Measurements from ENCODE around the gene RAPGEF6. TPM values are rescaled to one million over a fixed set of nuclear protein-coding genes. Genes with fewer than 3 reads are reported as not detected.

RAPGEF6 gene
- total RNA-seq, 1 experiment from 2014 or later, result 25.0 TPM

DNA sequence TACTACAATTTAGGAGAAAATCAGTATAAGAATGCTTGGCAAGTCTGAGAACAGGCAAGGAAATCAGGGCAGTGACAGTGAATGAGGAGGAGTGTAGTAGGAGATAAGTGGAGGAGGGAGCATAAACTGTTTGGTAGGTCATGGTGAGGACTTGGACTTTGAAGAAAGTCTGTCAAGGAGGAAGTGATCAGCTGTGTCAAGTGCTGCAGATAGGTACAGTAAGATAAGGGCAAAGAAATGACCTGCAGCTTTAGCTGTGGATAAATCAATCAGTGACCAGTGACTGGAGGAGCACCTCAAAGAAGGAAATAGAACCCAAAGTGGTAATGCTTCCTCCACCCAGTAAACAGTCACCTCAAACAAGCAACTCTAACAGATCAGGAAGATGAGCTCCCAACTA is 106.3 kb downstream of the RAPGEF6 start:
- H3K27ac ChIP-seq (ENCODE audit: low read length), result no peak overlapping the region
- H3K4me3 ChIP-seq (ENCODE audit: low read depth in 2 of 2, low read length in 2 of 2), result no peak overlapping the region
- no peak for ATAC-seq
- ChIA-PET CTCF (no interaction called here), POLR2A (no interaction called here)
- no peaks in the 10 kb centered on the region for H3K9me3 ChIP-seq (ENCODE audit: control insufficient read depth, insufficient read depth, low read depth, low read length)
- TF ChIP-seq, protein P1, sequence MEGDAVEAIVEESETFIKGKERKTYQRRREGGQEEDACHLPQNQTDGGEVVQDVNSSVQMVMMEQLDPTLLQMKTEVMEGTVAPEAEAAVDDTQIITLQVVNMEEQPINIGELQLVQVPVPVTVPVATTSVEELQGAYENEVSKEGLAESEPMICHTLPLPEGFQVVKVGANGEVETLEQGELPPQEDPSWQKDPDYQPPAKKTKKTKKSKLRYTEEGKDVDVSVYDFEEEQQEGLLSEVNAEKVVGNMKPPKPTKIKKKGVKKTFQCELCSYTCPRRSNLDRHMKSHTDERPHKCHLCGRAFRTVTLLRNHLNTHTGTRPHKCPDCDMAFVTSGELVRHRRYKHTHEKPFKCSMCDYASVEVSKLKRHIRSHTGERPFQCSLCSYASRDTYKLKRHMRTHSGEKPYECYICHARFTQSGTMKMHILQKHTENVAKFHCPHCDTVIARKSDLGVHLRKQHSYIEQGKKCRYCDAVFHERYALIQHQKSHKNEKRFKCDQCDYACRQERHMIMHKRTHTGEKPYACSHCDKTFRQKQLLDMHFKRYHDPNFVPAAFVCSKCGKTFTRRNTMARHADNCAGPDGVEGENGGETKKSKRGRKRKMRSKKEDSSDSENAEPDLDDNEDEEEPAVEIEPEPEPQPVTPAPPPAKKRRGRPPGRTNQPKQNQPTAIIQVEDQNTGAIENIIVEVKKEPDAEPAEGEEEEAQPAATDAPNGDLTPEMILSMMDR (IDR thresholded peaks at IDR 0.05), result no peak
- TF ChIP-seq, protein P2, sequence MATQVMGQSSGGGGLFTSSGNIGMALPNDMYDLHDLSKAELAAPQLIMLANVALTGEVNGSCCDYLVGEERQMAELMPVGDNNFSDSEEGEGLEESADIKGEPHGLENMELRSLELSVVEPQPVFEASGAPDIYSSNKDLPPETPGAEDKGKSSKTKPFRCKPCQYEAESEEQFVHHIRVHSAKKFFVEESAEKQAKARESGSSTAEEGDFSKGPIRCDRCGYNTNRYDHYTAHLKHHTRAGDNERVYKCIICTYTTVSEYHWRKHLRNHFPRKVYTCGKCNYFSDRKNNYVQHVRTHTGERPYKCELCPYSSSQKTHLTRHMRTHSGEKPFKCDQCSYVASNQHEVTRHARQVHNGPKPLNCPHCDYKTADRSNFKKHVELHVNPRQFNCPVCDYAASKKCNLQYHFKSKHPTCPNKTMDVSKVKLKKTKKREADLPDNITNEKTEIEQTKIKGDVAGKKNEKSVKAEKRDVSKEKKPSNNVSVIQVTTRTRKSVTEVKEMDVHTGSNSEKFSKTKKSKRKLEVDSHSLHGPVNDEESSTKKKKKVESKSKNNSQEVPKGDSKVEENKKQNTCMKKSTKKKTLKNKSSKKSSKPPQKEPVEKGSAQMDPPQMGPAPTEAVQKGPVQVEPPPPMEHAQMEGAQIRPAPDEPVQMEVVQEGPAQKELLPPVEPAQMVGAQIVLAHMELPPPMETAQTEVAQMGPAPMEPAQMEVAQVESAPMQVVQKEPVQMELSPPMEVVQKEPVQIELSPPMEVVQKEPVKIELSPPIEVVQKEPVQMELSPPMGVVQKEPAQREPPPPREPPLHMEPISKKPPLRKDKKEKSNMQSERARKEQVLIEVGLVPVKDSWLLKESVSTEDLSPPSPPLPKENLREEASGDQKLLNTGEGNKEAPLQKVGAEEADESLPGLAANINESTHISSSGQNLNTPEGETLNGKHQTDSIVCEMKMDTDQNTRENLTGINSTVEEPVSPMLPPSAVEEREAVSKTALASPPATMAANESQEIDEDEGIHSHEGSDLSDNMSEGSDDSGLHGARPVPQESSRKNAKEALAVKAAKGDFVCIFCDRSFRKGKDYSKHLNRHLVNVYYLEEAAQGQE (IDR thresholded peaks at IDR 0.05; ENCODE audit: insufficient read depth in 1 of 2, low read depth in 2 of 2, low read length in 1 of 2), result no peak
- TF ChIP-seq SIN3A (IDR thresholded peaks at IDR 0.05; ENCODE audit: borderline replicate concordance, insufficient read depth, low read depth, low read length), result no peak
- TF ChIP-seq POLR2AphosphoS5 (IDR thresholded peaks at IDR 0.05; ENCODE audit: low read depth, low read length), result no peak
- no peak for TF ChIP-seq TCF7L2 (IDR thresholded peaks at IDR 0.05; ENCODE audit: low read depth, low read length)
- DNase-seq (ENCODE audit: low read depth, low spot score), result no peak
- no peaks in the 10 kb centered on the region for H3K4me1 ChIP-seq (ENCODE audit: control insufficient read depth, insufficient read depth, low read length)
- no peaks in the 10 kb centered on the region; the same call in 1 of the 2 replicates for H3K36me3 ChIP-seq (ENCODE audit: control insufficient read depth, insufficient read depth, low read length)
- in situ Hi-C loops (cut with HindIII; ENCODE audit: low pct_unique_long_range_greater_than_20kb, low sequenced_read_pairs), result no loop called here
- no TSS peak for BruUV-seq (replicated peaks)
- intact Hi-C loops (cut with micrococcal nuclease; ENCODE audit: unreplicated experiment), result no loop called here
- H3K27me3 ChIP-seq (ENCODE audit: control insufficient read depth, insufficient read depth, low read length), result no peaks in the 10 kb centered on the region

DNA sequence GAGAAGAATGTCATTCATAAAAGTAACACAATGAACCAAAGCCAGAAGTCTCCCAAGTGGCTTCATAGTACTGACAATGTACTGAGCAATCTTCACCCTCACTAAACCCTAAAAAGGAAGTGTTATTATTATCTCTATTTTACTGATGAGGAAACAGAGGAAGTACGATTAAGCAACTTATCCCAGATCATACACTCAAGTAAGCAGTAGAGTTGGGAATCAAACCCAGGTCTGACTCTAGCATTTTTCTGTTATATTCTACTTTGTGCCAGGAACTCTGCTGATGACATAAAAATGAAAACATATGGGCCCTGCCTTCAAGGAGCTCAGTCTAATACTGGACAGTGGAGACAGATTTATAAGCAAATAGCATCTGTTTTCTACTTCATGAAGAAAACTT is 109.2 kb downstream of the RAPGEF6 start:
- DNase-seq (ENCODE audit: low read depth, low spot score) (no peak), ATAC-seq (no peak)
- no peaks in the 10 kb centered on the region for H3K27me3 ChIP-seq (ENCODE audit: control insufficient read depth, insufficient read depth, low read length)
- H3K27ac ChIP-seq (ENCODE audit: low read length), result no peak overlapping the region
- no peak for TF ChIP-seq POLR2AphosphoS5 (IDR thresholded peaks at IDR 0.05; ENCODE audit: low read depth, low read length)
- TF ChIP-seq SIN3A (IDR thresholded peaks at IDR 0.05; ENCODE audit: borderline replicate concordance, insufficient read depth, low read depth, low read length), result no peak
- TF ChIP-seq TCF7L2 (IDR thresholded peaks at IDR 0.05; ENCODE audit: low read depth, low read length), result no peak
- TF ChIP-seq, protein P2 (IDR thresholded peaks at IDR 0.05; ENCODE audit: insufficient read depth in 1 of 2, low read depth in 2 of 2, low read length in 1 of 2), result no peak
- TF ChIP-seq, protein P1 (IDR thresholded peaks at IDR 0.05), result no peak
- ChIA-PET POLR2A (no interaction called here), CTCF (no interaction called here)
- no peaks in the 10 kb centered on the region for H3K36me3 ChIP-seq (ENCODE audit: control insufficient read depth, insufficient read depth, low read length)
- no TSS peak for BruUV-seq (replicated peaks)
- H3K4me3 ChIP-seq (ENCODE audit: low read depth in 2 of 2, low read length in 2 of 2), result no peak overlapping the region
- no peaks in the 10 kb centered on the region for H3K9me3 ChIP-seq (ENCODE audit: control insufficient read depth, insufficient read depth, low read depth, low read length)
- no peaks in the 10 kb centered on the region for H3K4me1 ChIP-seq (ENCODE audit: control insufficient read depth, insufficient read depth, low read length)
- in situ Hi-C loops (cut with HindIII; ENCODE audit: low pct_unique_long_range_greater_than_20kb, low sequenced_read_pairs) (no loop called here), intact Hi-C loops (cut with micrococcal nuclease; ENCODE audit: unreplicated experiment) (no loop called here)
